Right renal pelvis (tissue), 4 donors: ENCODE measurements around the gene HEXA. TPM values are rescaled to one million over a fixed set of nuclear protein-coding genes. Genes with fewer than 3 reads are reported as not detected.
"Not testable (repeated sequence)": the region's sequence is repeated elsewhere in the genome, so short reads cannot be mapped to it uniquely, and the experiment has no call there.

ENCODE experiments used
- DNase-seq, 4 donors: peaks; one replicate each; pipeline ENCODE4 v3.0.0-alpha.2; 2013; ENCODE audit warnings: low read depth in 4 of 4, low spot score in 3 of 4, missing footprints in 1 of 4
- polyA plus RNA-seq, 4 donors: library from polyadenylated mRNA; unstranded; fragments of 120-200 nt; gene quantifications; one replicate each; pipeline ENCODE4 v1.2.1, GENCODE V29; 2013; ENCODE audit not compliant: insufficient read length in 4 of 4

Gene HEXA
- polyA plus RNA-seq = 100 to 1,000 TPM; 102 to 127 (median 121) TPM

GRCh38 chr15:72375846-72376581 lies at the start of gene HEXA:
Gene HEXA (minus strand): TSS chr15:72376014. CDS start chr15:72375972, 42 bp downstream.
- DNase-seq = peak; percentile 90 to 95 (median 91)

GRCh38 chr15:72423256-72423655 lies 47.4 kb upstream of the HEXA start:
- DNase-seq = no peak

- no peak for DNase-seq
Observed at GRCh38 chr15:72421484-72421883, 45.7 kb upstream of the HEXA start.

- no peak for DNase-seq
Observed at GRCh38 chr15:72420576-72420975, 44.8 kb upstream of the HEXA start.

GRCh38 chr15:72419768-72420167 lies 44.0 kb upstream of the HEXA start:
- not testable (repeated sequence) for DNase-seq

- DNase-seq = no peak
Observed at GRCh38 chr15:72415304-72415703, 39.5 kb upstream of the HEXA start.

GRCh38 chr15:72413337-72413736 lies 37.5 kb upstream of the HEXA start:
- DNase-seq = not testable (repeated sequence)

- DNase-seq = no peak
Observed at GRCh38 chr15:72411544-72411943, 35.7 kb upstream of the HEXA start.

- no peak for DNase-seq
Observed at GRCh38 chr15:72411111-72411510, 35.3 kb upstream of the HEXA start.

GRCh38 chr15:72406936-72407335 lies 31.1 kb upstream of the HEXA start:
- DNase-seq = no peak

- DNase-seq = no peak
Observed at GRCh38 chr15:72404841-72405240, 29.0 kb upstream of the HEXA start.

GRCh38 chr15:72404356-72404755 lies 28.5 kb upstream of the HEXA start:
- DNase-seq = no peak

- no peak for DNase-seq
Observed at GRCh38 chr15:72402726-72403125, 26.9 kb upstream of the HEXA start.

- DNase-seq = no peak
Observed at GRCh38 chr15:72398648-72399047, 22.8 kb upstream of the HEXA start.

GRCh38 chr15:72397796-72398588 lies 22.2 kb upstream of the HEXA start, which contains the start of gene TMEM202:
Gene TMEM202 (plus strand): TSS chr15:72398305. CDS start chr15:72398327, 22 bp downstream.
- no peak for DNase-seq

GRCh38 chr15:72396331-72396730 lies 20.5 kb upstream of the HEXA start:
- DNase-seq = not testable (repeated sequence)

GRCh38 chr15:72389231-72389630 lies 13.4 kb upstream of the HEXA start:
- DNase-seq = no peak

- DNase-seq = no peak
Observed at GRCh38 chr15:72387741-72388140, 11.9 kb upstream of the HEXA start.

- no peak for DNase-seq
Observed at GRCh38 chr15:72382146-72382545, 6.3 kb upstream of the HEXA start.

- DNase-seq = no peak
Observed at GRCh38 chr15:72380743-72381142, 4.9 kb upstream of the HEXA start.

GRCh38 chr15:72379856-72380430 lies 4.1 kb upstream of the HEXA start:
- no peak for DNase-seq
